H9 (cell line): ENCODE data around the gene LRCH1. TPM values are rescaled to one million over a fixed set of nuclear protein-coding genes. Genes with fewer than 3 reads are reported as not detected.

Experiments
- DNase-seq: peaks from one replicate; pipeline ENCODE4 v3.0.0-alpha.2; 2017
- H2AFZ ChIP-seq: one replicate; pipeline ENCODE4 v1.6.1; 2013; ENCODE audit warnings: mild to moderate bottlenecking, low read length, control low read depth, moderate library complexity
- H2AK5ac ChIP-seq: 2 replicates; pipeline ENCODE4 v1.6.1; 2013; ENCODE audit warnings: low read length, control low read depth, mixed read lengths; ENCODE audit not compliant: insufficient read length
- H2BK120ac ChIP-seq: one replicate; pipeline ENCODE4 v1.6.1; 2013; ENCODE audit warnings: low read depth, mild to moderate bottlenecking, low read length, control low read depth, inconsistent platforms; ENCODE audit not compliant: poor library complexity, severe bottlenecking
- H2BK12ac ChIP-seq: 2 replicates; pipeline ENCODE4 v1.6.1; 2013; ENCODE audit warnings: low read length, control low read depth, mixed read lengths, low read depth; ENCODE audit not compliant: insufficient read length
- H2BK15ac ChIP-seq: 2 replicates; pipeline ENCODE4 v1.6.1; 2013; ENCODE audit warnings: low read depth, low read length, control low read depth
- H2BK20ac ChIP-seq: one replicate; pipeline ENCODE4 v1.6.1; 2013; ENCODE audit warnings: low read depth, mild to moderate bottlenecking, low read length, control low read depth, inconsistent platforms; ENCODE audit not compliant: poor library complexity, severe bottlenecking
- H2BK5ac ChIP-seq: 2 replicates; pipeline ENCODE4 v1.6.1; 2013; ENCODE audit warnings: low read length, control low read depth, mixed read lengths; ENCODE audit not compliant: insufficient read length
- H3K14ac ChIP-seq: 2 replicates; pipeline ENCODE4 v1.6.1; 2013; ENCODE audit warnings: low read length, control low read depth; ENCODE audit not compliant: insufficient read depth
- H3K18ac ChIP-seq: 2 replicates; pipeline ENCODE4 v1.6.1; 2013; ENCODE audit warnings: low read depth, mild to moderate bottlenecking, mixed read lengths, low read length, control low read depth; ENCODE audit not compliant: insufficient read length
- H3K23ac ChIP-seq: 2 replicates; pipeline ENCODE4 v1.6.1; 2013; ENCODE audit warnings: low read length, control low read depth, mixed read lengths, low read depth; ENCODE audit not compliant: insufficient read length
- H3K23me2 ChIP-seq: 2 replicates; pipeline ENCODE4 v1.6.1; 2013; ENCODE audit warnings: low read depth, mild to moderate bottlenecking, mixed read lengths, low read length, control low read depth; ENCODE audit not compliant: insufficient read length, poor library complexity, severe bottlenecking
- H3K27ac ChIP-seq: 2 replicates; pipeline ENCODE4 v1.5.1; 2013; ENCODE audit warnings: low read length, control low read depth, mixed read lengths, low read depth; ENCODE audit not compliant: insufficient read length
- H3K27me3 ChIP-seq: 2 replicates; pipeline ENCODE4 v1.6.1; 2013; ENCODE audit warnings: low read length, control low read depth, inconsistent platforms; ENCODE audit not compliant: insufficient read depth
- H3K4ac ChIP-seq: 2 replicates; pipeline ENCODE4 v1.6.1; 2013; ENCODE audit warnings: low read depth, mild to moderate bottlenecking, control low read depth, inconsistent platforms, low read length, moderate library complexity
- H3K4me1 ChIP-seq: 2 replicates; pipeline ENCODE4 v1.6.1; 2013; ENCODE audit warnings: low read length, control low read depth, inconsistent platforms; ENCODE audit not compliant: insufficient read depth
- H3K4me2 ChIP-seq: 2 replicates; pipeline ENCODE4 v1.6.1; 2013; ENCODE audit warnings: low read length, control low read depth, mixed read lengths; ENCODE audit not compliant: insufficient read length, insufficient read depth
- H3K56ac ChIP-seq: 2 replicates; pipeline ENCODE4 v1.6.1; 2013; ENCODE audit warnings: low read depth, mild to moderate bottlenecking, mixed read lengths, low read length, control low read depth; ENCODE audit not compliant: insufficient read length
- H3K79me1 ChIP-seq: 2 replicates; pipeline ENCODE4 v1.6.1; 2013; ENCODE audit warnings: low read depth, mild to moderate bottlenecking, moderate library complexity, low read length, control low read depth, inconsistent platforms; ENCODE audit not compliant: insufficient read depth, poor library complexity, severe bottlenecking
- H3K79me2 ChIP-seq: 2 replicates; pipeline ENCODE4 v1.6.1; 2013; ENCODE audit warnings: low read length, control low read depth, inconsistent platforms; ENCODE audit not compliant: insufficient read depth
- H3K9ac ChIP-seq: 2 replicates; pipeline ENCODE4 v1.6.1; 2013; ENCODE audit warnings: low read length, control low read depth, mixed read lengths; ENCODE audit not compliant: insufficient read length; ENCODE audit errors: extremely low read depth
- H3K9me3 ChIP-seq: one replicate; pipeline ENCODE4 v1.6.1; 2013; ENCODE audit warnings: low read depth, low read length, inconsistent platforms; ENCODE audit not compliant: control insufficient read depth
- H3T11ph ChIP-seq: one replicate; pipeline ENCODE4 v1.6.1; 2013; ENCODE audit warnings: mild to moderate bottlenecking, low read length, control low read depth, inconsistent platforms
- H4K20me1 ChIP-seq: one replicate; pipeline ENCODE4 v1.6.1; 2013; ENCODE audit not compliant: control insufficient read depth, insufficient read length, insufficient read depth
- H4K5ac ChIP-seq: 2 replicates; pipeline ENCODE4 v1.6.1; 2013; ENCODE audit warnings: low read depth, mild to moderate bottlenecking, mixed read lengths, low read length, control low read depth; ENCODE audit not compliant: insufficient read length
- H4K8ac ChIP-seq: replicated peaks from 2 replicates; pipeline ENCODE4 v1.6.1; 2013; ENCODE audit warnings: low read length, control low read depth, mixed read lengths, low read depth; ENCODE audit not compliant: insufficient read length
- H4K91ac ChIP-seq: 2 replicates; pipeline ENCODE4 v1.6.1; 2013; ENCODE audit warnings: low read depth, mild to moderate bottlenecking, moderate library complexity, mixed read lengths, low read length, control low read depth; ENCODE audit not compliant: insufficient read length
- H3K27ac Mint-ChIP-seq, 3 experiments: 2 replicates in 2 of 3; 3 replicates in 1 of 3; pipeline ENCODE4 v1.8.0; 2020 to 2021; ENCODE audit warnings: mixed read lengths in 3 of 3, mild to moderate bottlenecking in 1 of 3, moderate library complexity in 1 of 3
- H3K27me3 Mint-ChIP-seq: 2 replicates; pipeline ENCODE4 v1.8.0; 2021; ENCODE audit warnings: low read depth, mild to moderate bottlenecking, moderate library complexity, mixed read lengths
- H3K36me3 Mint-ChIP-seq, 3 experiments: 2 replicates in 2 of 3; 3 replicates in 1 of 3; pipeline ENCODE4 v1.8.0; 2020 to 2021; ENCODE audit warnings: low read depth in 3 of 3, mixed read lengths in 3 of 3; ENCODE audit not compliant: insufficient read depth in 1 of 3
- H3K4me1 Mint-ChIP-seq, 2 experiments: 2 replicates each; pipeline ENCODE4 v1.8.0; 2020; ENCODE audit warnings: mixed read lengths in 2 of 2
- H3K4me3 Mint-ChIP-seq, 2 experiments: 2 replicates in 1 of 2; 3 replicates in 1 of 2; pipeline ENCODE4 v1.8.0; 2020 to 2021; ENCODE audit warnings: mild to moderate bottlenecking in 2 of 2, mixed read lengths in 2 of 2, moderate library complexity in 1 of 2
- H3K9me3 Mint-ChIP-seq, 2 experiments: 2 replicates in 1 of 2; 3 replicates in 1 of 2; pipeline ENCODE4 v1.8.0; 2020; ENCODE audit warnings: mild to moderate bottlenecking in 2 of 2, mixed read lengths in 2 of 2, moderate library complexity in 1 of 2
- WGBS: extraction: QIAGEN DNeasy Blood & Tissue Kit; methylation state at CpG from one replicate; pipeline ENCODE4 v1.1.7; 2013; ENCODE audit warnings: missing lambda C conversion rate, low lambda C conversion rate, mixed read lengths; ENCODE audit not compliant: insufficient read length; ENCODE audit errors: extremely low coverage; 5-methylcytosine and 5-hydroxymethylcytosine counted together
- total RNA-seq: library from RNA; stranded (reverse); gene quantifications from 2 replicates; pipeline ENCODE4 v1.2.1, GENCODE V29; 2021
- TF ChIP-seq, protein P1 (sequence below): fragments of 200-600 bp; sonication (generic); conservative IDR thresholded peaks from 3 replicates; pipeline ENCODE4 v1.8.0; 2021; ENCODE audit warnings: antibody characterized with exemption, mild to moderate bottlenecking

Gene LRCH1
- total RNA-seq, 1 experiment from 2014 or later = 8.0 TPM

DNA sequence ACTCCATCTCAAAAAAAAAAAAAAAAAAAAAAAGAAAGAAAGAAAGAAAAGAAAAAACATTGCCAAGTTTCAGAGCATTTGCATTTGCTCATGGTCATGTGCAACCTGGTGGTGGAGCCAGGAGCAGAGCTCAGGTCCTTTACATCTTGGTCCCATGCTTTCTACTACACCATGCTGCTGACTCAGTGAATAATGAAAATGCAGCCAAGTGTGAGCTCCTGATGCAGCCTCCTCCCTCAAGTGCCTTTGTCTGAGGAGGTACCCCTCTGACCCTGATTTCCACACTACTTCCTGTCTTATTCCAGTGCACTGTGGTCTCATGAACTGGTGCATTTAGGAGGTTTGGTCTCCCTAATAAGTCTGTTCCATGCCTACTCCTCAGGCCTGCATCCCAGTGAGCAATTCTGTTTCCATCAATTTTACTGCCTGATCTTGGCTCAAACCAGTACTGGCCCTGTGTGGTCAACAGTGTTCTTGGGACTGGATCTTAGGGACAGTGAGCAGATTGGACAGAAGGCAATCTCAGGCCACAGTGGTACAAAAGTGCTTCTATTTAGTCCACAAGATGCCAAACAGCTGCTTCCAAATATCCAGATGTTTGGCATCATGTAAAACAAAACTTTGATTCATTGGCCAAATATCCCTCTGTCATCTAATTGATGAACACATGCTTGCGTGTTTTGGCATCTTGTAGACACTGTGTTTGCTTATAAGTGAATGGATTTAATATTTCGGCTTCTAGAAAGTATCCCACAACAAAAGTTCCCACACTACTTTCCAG lies 28.8 kb upstream of the LRCH1 start:
- Histone ChIP-seq H3K79me2 (no peaks in the 10 kb centered on the region), H2BK5ac (no peak overlapping the region), H4K20me1 (no peaks in the 10 kb centered on the region), H2BK120ac (no peak overlapping the region), H3K14ac (no peak overlapping the region), H3K79me1 (no peaks in the 10 kb centered on the region), H3K9me3 (no peaks in the 10 kb centered on the region), H4K8ac (no peak overlapping the region), H3K18ac (no peak overlapping the region), H3K9ac (no peak overlapping the region), H3K23me2 (no peaks in the 10 kb centered on the region), H2BK15ac (no peak overlapping the region), H4K91ac (no peak overlapping the region), H2AK5ac (no peak overlapping the region), H3K4ac (no peak overlapping the region), H2BK12ac (no peak overlapping the region), H3K4me1 (peaks cover 2% of the 10 kb centered on the region; the same call in 1 of the 2 replicates), H3K27me3 (no peaks in the 10 kb centered on the region), H2AFZ (no peak overlapping the region), H3K4me2 (no peak overlapping the region), H3K56ac (no peak overlapping the region), H2BK20ac (no peak overlapping the region), H3K27ac (no peak overlapping the region), H3K23ac (no peak overlapping the region), H3T11ph (no peak overlapping the region), H4K5ac (no peak overlapping the region)
- Mint-ChIP-seq H3K4me3 (no peak overlapping the region), H3K27ac (peak overlapping the region in 1 of 3 experiments; percentile 10; a peak in 1 of 7 replicates), H3K9me3 (peaks cover 3 to 6% of the 10 kb centered on the region in 2 experiments; a peak in 3 of 5 replicates), H3K4me1 (peaks cover 0 to 3% of the 10 kb centered on the region in 2 experiments; a peak in 1 of 4 replicates), H3K36me3 (peaks cover 0 to 3% (median 3%) of the 10 kb centered on the region in 3 experiments; a peak in 2 of 7 replicates), H3K27me3 (no peaks in the 10 kb centered on the region; the same call in 1 of the 2 replicates)
- TF ChIP-seq, protein P1, sequence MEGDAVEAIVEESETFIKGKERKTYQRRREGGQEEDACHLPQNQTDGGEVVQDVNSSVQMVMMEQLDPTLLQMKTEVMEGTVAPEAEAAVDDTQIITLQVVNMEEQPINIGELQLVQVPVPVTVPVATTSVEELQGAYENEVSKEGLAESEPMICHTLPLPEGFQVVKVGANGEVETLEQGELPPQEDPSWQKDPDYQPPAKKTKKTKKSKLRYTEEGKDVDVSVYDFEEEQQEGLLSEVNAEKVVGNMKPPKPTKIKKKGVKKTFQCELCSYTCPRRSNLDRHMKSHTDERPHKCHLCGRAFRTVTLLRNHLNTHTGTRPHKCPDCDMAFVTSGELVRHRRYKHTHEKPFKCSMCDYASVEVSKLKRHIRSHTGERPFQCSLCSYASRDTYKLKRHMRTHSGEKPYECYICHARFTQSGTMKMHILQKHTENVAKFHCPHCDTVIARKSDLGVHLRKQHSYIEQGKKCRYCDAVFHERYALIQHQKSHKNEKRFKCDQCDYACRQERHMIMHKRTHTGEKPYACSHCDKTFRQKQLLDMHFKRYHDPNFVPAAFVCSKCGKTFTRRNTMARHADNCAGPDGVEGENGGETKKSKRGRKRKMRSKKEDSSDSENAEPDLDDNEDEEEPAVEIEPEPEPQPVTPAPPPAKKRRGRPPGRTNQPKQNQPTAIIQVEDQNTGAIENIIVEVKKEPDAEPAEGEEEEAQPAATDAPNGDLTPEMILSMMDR = no peak
- DNase-seq = no peak
- no CpG with 5 or more reads among the region's 2 CpGs for WGBS
